KMS-11 (cell line): ENCODE data around the gene TRAF3IP1.
"Not testable (repeated sequence)": the region's sequence is repeated elsewhere in the genome, so short reads cannot be mapped to it uniquely, and the experiment has no call there.

ENCODE experiments used
- H2AFZ ChIP-seq: fragments of 200-600 bp; sonication (generic); 2 replicates; pipeline ENCODE4 v1.6.1; 2016; ENCODE audit warnings: antibody characterized with exemption, mixed run types, low read depth
- H3K27ac ChIP-seq: fragments of 200-600 bp; sonication (generic); 2 replicates; pipeline ENCODE4 v1.6.1; 2016; ENCODE audit warnings: mild to moderate bottlenecking, mixed run types
- H3K27me3 ChIP-seq: fragments of 200-600 bp; sonication (generic); 2 replicates; pipeline ENCODE4 v1.6.1; 2017; ENCODE audit warnings: mild to moderate bottlenecking, low read depth, mixed run types, moderate library complexity; ENCODE audit not compliant: insufficient read depth
- H3K36me3 ChIP-seq: fragments of 200-600 bp; sonication (generic); 2 replicates; pipeline ENCODE4 v1.6.1; 2017; ENCODE audit warnings: mild to moderate bottlenecking, mixed run types; ENCODE audit not compliant: insufficient read depth
- H3K4me1 ChIP-seq: fragments of 200-600 bp; sonication (generic); 2 replicates; pipeline ENCODE4 v1.6.1; 2016; ENCODE audit warnings: mild to moderate bottlenecking, low read depth, mixed run types; ENCODE audit not compliant: poor library complexity, severe bottlenecking
- H3K4me2 ChIP-seq: fragments of 200-600 bp; sonication (generic); 2 replicates; pipeline ENCODE4 v1.7.0; 2016; ENCODE audit warnings: mild to moderate bottlenecking, mixed run types
- H3K4me3 ChIP-seq: fragments of 200-600 bp; sonication (generic); IDR thresholded peaks from 2 replicates; pipeline ENCODE4 v1.6.1; 2017; ENCODE audit warnings: low read depth, low read length, mixed read lengths; ENCODE audit not compliant: insufficient read depth
- H3K79me2 ChIP-seq: fragments of 200-600 bp; sonication (generic); 2 replicates; pipeline ENCODE4 v1.6.1; 2016; ENCODE audit warnings: low read depth, mixed run types; ENCODE audit not compliant: insufficient read depth
- H3K9ac ChIP-seq: fragments of 200-600 bp; sonication (generic); 2 replicates; pipeline ENCODE4 v1.6.1; 2016; ENCODE audit warnings: mild to moderate bottlenecking, mixed run types
- H4K20me1 ChIP-seq: fragments of 200-600 bp; sonication (generic); 2 replicates; pipeline ENCODE4 v1.6.1; 2016; ENCODE audit warnings: mild to moderate bottlenecking, mixed run types; ENCODE audit not compliant: insufficient read depth
- CTCF ChIP-seq: fragments of 200-600 bp; sonication (generic); conservative IDR thresholded peaks from 2 replicates; pipeline ENCODE4 v1.6.1; 2017; ENCODE audit warnings: low read depth, mild to moderate bottlenecking, antibody characterized with exemption, low read length, moderate library complexity, mixed read lengths

Gene TRAF3IP1

DNA sequence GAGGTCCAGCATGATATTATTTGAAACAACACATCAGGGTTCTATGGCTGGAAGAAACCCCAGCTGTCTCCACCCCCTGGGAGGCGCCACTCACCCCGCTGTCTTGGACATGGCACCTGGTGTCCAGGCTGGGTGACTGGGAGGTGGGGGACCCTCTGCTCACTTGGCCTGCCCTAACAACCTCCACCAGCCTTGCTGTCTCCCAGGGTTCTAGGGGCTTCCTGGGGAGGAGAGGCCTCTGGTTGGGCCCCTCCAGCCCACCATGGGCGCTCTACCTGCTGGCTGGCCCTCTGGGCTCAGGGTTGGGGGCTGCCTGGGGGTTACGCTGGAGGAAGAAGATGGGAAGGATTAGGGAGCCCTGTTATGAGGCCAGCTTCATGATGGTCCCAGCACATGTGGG lies 48.2 kb upstream of the TRAF3IP1 start:
- Histone ChIP-seq H3K79me2 (no peaks in the 10 kb centered on the region), H3K9ac (no peak overlapping the region), H3K27me3 (no peaks in the 10 kb centered on the region), H3K36me3 (no peaks in the 10 kb centered on the region), H3K4me3 (no peak overlapping the region), H3K4me1 (peaks cover 12% of the 10 kb centered on the region), H3K4me2 (no peak overlapping the region), H3K27ac (no peak overlapping the region), H4K20me1 (no peaks in the 10 kb centered on the region), H2AFZ (no peak overlapping the region)
- no peak for TF ChIP-seq CTCF

DNA sequence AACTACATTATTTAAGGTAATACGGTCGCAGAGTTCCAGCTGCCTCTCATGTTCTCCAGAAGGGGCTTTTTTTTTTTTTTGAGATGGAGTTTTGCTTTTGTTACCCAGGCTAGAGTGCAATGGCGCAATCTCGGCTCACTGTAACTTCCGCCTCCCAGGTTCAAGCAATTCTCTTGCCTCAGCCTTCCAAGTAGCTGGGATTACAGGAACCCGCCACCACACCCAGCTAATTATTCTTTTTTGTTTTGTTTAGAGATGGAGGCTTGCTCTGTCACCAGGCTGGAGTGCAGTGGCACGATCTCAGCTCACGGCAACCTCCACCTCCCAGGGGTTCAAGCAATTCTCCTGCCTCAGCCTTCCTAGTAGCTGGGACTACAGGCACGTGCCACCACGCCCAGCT lies 46.9 kb upstream of the TRAF3IP1 start:
- H3K27ac ChIP-seq, H3K9ac ChIP-seq, H3K4me2 ChIP-seq, H3K79me2 ChIP-seq, H3K27me3 ChIP-seq, H3K4me3 ChIP-seq, H2AFZ ChIP-seq, H3K36me3 ChIP-seq, H4K20me1 ChIP-seq: not testable (repeated sequence)
- peaks cover 10% of the 10 kb centered on the region for H3K4me1 ChIP-seq

- Histone ChIP-seq H3K4me2 (peak overlapping the region; percentile 3; the same call in 1 of the 2 replicates), H3K79me2 (peaks cover under 1% of the 10 kb centered on the region; the same call in 1 of the 2 replicates), H3K36me3 (no peaks in the 10 kb centered on the region), H4K20me1 (no peaks in the 10 kb centered on the region), H3K4me3 (no peak overlapping the region), H3K27me3 (no peaks in the 10 kb centered on the region), H3K9ac (no peak overlapping the region), H3K4me1 (peaks cover 10% of the 10 kb centered on the region), H2AFZ (no peak overlapping the region), H3K27ac (no peak overlapping the region)
- TF ChIP-seq CTCF, result no peak
Measured at GRCh38 chr2:238274152-238274865, 46.0 kb upstream of the TRAF3IP1 start.

DNA sequence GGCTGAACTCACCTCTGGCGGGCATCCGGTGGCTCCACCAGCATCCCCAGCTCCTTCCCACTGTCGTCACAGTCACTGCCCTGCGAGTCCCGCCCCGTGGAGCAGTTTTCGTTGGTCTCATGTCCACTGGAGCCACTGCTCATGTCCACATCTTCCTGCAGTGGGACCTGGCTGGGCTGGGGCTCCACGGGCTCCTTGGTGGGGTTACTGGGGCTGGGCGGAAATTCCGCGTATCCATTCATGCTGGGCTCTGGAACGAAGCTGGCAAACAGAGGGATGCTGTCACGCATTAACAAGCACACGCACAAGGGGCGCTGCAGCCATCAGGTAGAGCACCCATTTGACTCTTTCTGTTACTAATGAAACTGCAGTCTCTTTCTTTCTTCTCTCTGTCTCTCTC lies 42.6 kb upstream of the TRAF3IP1 start:
- Histone ChIP-seq H4K20me1 (no peaks in the 10 kb centered on the region), H3K27ac (no peak overlapping the region), H3K9ac (no peak overlapping the region), H3K4me3 (no peak overlapping the region), H3K79me2 (peaks cover 21% of the 10 kb centered on the region; the same call in 1 of the 2 replicates), H3K27me3 (no peaks in the 10 kb centered on the region), H3K4me2 (no peak overlapping the region), H3K4me1 (peaks cover 10% of the 10 kb centered on the region), H2AFZ (no peak overlapping the region), H3K36me3 (no peaks in the 10 kb centered on the region)
- no peak for TF ChIP-seq CTCF

DNA sequence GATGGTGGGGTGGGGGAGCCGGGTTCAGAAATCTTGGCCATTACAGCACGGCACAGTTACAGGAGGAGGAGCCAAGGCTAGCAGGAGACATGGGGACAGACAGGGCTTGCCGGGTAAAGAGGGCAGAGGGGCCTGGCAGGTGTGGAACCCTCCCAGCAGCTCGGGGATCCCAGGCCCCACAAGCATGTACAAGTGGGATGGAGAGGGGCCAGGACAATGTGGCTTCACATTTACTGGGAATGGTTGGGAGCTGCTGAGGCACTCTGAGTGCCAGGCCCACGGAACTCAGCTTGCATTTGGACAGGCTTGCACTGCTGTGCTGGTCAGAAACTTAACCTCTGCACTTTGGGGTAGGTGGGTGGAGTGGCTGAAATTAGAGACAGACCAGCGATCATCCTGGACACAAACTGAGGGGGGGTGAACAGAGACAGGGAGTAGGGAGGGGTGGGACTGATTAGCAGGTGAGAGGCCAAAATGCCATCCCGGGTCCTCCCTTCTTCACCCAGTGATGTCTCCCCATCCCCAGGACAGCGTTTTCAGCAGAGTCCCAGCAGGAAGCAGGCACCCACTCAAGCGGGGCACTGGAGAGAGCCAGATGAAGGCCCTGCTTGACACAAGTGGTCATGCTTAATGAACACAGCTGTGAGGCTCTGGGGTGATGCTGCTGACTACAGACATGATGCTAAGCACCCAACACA lies 41.5 kb upstream of the TRAF3IP1 start:
- Histone ChIP-seq H3K4me2 (no peak overlapping the region), H3K36me3 (no peaks in the 10 kb centered on the region), H3K27me3 (no peaks in the 10 kb centered on the region), H3K4me1 (peaks cover 10% of the 10 kb centered on the region), H4K20me1 (no peaks in the 10 kb centered on the region), H2AFZ (no peak overlapping the region), H3K79me2 (peaks cover 30% of the 10 kb centered on the region; the same call in 1 of the 2 replicates), H3K9ac (no peak overlapping the region), H3K4me3 (no peak overlapping the region), H3K27ac (no peak overlapping the region)
- no peak for TF ChIP-seq CTCF
